GM18907 (cell line): ENCODE results near the gene SCTR.

ENCODE experiments used
- ATAC-seq: cut with Tn5 transposase; IDR thresholded peaks from one replicate; pipeline ENCODE4 v1.9.1; 2021; ENCODE audit warnings: mild to moderate bottlenecking, moderate library complexity; ENCODE audit not compliant: unreplicated experiment

SCTR gene

DNA sequence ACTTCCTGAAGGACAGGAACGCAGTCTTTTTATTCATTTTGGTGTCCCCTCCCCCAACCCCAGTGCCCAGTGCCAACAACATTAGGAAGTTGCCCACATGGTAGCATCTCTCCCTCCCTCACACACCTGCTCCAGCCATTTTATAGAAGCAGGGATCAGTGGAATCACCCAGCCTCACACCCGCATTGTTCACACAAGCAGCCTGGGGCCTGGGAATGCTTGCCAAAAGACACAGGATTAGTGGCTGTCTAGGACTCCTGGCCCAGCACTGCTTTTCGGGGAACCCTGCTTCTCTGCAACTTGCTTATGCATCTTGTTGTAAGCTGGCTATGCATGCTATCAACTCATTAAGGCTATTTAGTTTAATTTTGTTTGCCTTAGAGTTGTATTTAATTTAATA, 74.8 kb downstream of the SCTR start:
- ATAC-seq: no peak

DNA sequence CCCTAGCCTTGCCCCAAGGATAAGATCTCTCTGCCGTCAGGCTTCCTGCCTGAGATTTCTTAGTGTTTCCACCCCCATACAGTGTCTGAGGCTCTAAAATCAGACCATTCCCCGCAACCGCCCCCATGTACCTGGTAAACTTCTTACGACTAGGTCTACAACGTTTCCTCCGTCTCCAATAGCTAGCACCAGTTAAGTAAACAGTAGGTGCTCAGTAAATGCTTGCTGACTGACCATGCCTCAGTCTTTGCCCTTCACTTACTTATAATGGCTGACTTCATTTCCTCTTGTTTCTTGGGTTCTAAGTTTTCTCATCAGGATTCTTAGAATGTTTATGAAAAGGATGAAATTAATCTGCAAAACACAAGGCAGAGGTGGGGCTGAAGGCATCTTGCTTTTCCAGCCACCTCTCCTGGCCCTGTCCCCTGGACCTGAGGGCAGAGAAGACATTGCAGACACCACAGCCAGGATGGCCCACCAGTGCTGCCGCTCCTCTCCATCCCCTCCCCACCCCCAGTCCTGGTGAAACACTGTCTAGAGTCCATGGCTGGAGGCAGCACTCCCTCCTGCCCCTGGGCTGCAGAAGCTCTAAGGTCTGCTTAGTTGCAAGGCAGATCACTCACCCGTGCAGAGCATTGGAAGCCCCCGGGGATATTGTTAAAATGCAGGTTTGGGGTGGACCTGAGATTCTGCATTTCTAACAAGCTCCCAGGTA, 75.7 kb downstream of the SCTR start:
- ATAC-seq: no peak

DNA sequence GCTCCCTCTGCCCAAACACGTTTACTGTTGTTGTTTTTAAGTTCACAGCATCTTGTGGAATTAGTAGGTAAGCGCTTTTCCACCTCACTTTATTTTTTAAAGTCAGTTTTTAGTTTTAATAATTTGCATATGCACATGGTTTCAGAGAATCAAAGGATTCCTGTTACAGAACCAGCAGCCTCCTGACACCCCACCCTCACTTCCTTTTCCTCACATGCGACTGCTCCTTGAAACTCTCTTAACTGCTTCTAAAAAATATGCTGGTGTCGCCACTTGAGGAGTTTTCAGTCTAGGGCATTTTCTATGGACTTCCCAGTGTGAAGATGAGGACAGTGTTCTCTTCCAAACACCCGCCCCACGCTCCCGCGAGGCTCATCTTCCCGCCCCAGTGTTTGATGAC, 78.2 kb downstream of the SCTR start:
- no peak for ATAC-seq

DNA sequence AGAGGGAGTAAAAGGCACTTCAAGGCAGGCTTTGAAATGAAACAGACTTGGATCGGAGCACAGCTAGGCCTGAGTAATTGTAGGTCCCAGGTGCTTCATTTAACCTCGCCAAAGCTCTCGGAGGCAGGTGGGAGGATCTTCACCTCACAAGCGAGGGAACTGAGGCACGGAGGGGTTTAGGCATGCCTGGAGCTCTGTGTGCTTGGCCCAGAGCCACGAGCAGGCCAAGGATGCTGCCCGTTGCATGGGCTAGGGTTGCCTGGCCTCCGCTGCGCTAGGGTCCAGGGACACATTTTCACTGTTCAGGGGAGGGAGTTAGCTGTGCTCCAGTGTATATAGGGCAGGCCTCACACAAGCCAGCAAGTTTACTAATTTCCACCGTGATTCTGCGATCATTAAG, 81.4 kb downstream of the SCTR start:
- ATAC-seq: no peak

DNA sequence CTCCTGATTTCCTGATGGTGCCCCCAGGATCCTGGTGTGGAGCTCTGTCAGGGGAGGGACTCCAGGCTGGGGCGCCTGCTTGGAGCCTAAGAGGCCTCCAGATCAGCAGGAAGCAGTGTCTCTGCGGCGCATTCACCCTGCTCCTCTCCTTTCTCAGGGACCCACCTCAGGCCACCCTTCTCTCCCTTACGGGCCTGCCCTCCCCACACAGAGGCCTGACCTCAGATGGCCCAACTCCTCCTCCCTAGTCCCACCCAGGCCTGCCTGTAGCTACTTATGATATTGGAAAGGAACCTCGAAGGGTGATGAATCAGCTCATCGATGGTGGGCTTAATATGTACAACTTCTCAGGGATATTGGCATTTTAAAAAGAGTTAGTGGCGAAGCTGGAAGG, 82.1 kb downstream of the SCTR start:
- no peak for ATAC-seq

DNA sequence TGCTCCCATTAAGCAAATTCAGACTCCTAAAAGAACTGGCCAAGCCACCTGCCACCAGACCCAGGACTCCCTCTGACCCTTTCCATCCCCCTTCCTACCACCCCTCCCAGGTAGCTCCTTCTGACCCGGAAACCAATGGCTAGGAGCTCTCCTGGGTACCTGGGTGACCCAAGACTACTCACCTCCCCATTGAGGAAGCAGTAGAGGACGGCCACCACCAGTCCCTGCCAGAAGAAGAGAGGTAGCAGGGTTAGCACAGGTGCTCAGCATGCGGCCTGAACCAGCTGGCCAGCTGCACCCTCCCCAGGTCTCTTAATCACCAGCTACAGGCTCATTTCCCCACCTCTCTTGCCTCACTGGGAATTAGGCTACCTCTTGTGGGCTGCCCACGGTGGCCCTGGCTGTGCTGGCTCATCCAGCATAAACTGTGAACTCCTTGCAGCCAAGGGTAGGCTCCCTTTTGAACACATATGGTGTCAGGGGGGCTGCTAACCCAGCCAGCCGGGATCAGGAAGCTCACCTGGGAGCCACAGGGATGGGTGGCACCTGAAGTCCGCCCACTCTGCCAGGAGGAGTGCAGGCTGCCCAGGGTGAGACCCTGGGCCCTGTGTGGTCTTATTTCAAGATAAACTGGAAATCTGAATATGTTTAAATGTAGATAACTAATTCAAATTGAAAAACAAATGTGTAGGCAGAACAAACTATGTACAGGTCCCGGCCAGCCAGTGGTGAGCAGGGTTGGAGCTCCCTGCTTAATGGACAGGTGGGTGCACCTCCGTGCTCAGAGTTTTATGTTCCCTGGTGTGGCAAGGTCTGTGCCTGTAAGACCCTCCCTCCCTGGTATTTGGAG, 82.7 kb downstream of the SCTR start:
- no peak for ATAC-seq

DNA sequence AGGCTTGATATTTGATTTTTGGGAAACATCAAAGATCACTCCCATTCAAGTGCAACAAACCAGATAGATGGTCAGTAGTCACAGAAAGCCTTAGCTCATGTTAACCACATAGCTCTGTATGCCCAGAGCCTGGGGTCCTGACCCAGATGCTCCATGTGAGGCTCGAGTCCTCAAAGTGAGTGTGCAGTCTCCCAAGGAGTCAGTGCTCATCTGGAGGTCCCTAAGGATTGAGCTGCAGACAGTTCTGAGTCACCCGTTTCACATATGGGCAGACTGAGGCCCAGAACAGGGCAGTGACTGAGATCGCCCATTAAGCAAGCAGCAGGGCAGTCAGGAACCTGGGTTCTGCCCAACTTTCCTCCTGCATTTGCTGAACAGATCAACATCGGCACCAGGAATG, 83.4 kb downstream of the SCTR start:
- no peak for ATAC-seq

DNA sequence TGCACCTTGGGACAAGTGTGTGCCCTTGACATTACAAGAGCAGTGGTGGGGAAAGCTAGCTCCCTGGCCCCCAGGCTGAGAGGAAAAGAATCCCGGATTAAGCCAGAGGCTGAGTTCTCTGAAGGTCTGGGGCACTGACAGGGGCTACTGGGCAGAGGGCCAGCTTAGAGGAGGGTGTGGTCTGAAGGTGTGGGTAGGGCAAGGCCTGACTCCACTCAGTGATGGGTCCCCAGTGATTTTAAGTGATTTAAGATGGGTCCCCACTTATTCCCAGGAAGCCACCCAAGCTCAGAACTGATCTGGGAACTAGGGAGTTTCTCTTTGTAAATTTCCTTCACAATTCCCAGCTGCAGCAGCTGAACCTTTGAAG, 83.8 kb downstream of the SCTR start:
- no peak for ATAC-seq

DNA sequence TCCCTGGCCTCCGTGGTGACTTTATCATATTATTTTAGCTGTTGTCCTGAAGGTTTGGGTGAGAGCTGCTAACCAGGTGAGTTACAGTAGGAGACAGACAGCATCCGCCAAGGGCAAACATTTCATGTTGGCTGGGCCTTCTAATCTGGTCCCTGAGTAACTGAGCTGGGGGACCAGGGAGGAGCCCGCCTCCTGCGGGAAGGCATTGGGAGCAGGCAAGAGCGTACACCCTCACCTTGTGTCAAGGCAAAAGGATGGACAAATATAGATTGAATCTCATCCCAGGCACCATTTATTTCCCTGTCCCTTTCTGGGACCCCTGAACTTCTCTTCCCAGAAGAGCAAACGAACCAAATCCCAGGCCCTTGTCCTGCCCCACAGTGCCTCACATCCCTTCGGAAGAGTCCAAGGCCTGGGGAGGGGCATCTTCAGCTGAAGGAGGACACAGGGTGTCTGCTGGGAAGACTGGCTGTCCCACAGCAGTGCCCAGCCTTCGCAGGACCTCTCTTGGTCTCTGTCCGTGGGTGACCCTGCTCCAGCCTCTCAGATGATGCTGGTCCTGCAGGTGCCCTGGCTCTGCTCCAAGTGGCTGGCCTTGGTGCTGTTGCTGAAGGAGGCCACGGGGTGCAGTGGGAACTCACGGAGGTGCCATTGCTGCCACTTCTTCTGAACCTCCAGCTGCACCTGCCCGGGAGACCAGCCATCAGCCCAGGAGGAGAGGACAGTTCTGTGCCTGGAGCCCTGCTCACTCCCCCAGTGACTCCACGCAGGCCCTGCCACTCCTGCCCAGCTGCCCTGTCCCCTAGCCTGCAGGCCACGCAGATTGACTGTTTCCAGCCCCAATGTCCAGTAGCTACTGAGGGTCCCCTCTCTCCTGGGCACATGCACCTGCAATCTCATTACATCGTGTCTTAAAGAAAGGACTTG, 84.4 kb downstream of the SCTR start:
- ATAC-seq: no peak

DNA sequence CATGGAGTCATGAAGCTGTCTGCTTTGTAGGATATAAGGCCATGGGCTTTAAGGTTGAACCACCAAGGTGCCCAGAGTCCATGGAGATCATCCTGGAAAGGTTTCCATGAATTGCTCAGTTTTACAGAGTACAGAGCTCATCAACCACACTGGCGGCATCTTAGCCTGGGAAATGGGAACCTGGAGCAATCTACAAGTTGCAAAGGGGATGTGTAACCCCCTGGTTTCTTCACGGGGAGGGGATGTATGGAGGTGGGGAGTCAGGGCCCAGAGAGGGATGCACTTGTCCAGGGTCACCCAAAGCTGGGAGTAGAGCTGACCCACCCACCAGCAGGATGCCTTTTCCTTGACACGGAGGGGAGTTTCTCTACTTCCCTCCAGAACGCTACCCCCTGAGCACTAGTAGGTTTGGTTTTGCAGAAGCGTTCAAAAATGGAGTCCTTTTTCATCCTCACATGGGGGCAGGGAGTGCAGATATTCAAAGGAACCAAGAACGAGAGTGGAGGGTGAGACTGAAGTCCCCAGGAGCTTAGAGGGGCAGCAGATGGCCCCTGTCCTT, 85.5 kb downstream of the SCTR start:
- ATAC-seq: no peak

DNA sequence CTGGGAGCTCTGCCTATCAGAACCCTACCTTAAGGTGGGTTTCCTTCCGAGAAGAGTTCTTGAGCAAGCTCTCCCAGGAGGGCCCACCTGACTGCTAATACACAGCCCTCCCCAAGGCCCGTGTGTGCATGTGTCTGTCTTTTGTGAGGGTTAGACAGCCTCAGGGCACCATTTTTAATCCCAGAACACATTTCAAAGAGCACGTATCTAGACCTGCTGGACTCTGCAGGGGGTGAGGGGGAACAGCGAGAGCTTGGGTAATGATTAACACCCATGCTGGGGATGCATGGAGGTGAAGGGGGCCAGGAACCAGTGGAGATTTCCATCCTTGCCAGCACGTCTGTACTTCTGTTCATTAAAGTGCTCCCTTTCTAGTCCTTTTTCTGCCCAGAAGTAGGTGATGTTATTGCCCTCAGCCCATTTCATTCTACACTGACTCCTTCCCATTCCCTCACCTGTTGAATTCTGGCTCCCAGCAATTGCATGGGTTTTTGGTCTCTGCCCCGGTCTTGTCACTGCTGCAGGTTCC, 86.1 kb downstream of the SCTR start:
- ATAC-seq: no peak

DNA sequence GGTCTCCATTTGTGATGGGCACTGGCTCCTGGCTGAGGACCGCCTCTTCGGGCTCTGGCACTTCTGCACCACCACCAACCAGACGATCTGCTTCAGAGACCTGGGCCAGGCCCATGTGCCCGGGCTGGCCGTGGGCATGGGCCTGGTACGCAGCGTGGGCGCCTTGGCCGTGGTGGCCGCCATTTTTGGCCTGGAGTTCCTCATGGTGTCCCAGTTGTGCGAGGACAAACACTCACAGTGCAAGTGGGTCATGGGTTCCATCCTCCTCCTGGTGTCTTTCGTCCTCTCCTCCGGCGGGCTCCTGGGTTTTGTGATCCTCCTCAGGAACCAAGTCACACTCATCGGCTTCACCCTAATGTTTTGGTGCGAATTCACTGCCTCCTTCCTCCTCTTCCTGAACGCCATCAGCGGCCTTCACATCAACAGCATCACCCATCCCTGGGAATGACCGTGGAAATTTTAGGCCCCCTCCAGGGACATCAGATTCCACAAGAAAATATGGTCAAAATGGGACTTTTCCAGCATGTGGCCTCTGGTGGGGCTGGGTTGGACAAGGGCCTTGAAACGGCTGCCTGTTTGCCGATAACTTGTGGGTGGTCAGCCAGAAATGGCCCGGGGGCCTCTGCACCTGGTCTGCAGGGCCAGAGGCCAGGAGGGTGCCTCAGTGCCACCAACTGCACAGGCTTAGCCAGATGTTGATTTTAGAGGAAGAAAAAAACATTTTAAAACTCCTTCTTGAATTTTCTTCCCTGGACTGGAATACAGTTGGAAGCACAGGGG, 87.1 kb downstream of the SCTR start:
- no peak for ATAC-seq

DNA sequence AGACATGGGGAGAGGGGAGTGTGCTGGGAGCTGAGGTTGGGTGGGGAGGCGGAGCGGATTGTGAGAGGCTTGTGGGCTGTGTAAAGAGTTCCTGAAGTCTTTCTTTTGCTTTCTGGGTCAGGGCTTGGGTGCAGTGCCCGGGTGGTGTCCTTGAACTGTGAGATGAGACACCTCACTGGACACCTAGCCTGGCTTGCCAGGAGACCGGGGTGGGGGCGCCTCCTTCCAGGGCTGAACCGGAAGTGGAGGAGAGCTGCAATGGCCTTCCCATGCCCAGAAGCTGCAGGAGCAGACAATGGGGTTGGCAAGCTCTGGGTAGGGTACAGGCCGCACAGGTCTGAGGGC, 88.4 kb downstream of the SCTR start:
- no peak for ATAC-seq

DNA sequence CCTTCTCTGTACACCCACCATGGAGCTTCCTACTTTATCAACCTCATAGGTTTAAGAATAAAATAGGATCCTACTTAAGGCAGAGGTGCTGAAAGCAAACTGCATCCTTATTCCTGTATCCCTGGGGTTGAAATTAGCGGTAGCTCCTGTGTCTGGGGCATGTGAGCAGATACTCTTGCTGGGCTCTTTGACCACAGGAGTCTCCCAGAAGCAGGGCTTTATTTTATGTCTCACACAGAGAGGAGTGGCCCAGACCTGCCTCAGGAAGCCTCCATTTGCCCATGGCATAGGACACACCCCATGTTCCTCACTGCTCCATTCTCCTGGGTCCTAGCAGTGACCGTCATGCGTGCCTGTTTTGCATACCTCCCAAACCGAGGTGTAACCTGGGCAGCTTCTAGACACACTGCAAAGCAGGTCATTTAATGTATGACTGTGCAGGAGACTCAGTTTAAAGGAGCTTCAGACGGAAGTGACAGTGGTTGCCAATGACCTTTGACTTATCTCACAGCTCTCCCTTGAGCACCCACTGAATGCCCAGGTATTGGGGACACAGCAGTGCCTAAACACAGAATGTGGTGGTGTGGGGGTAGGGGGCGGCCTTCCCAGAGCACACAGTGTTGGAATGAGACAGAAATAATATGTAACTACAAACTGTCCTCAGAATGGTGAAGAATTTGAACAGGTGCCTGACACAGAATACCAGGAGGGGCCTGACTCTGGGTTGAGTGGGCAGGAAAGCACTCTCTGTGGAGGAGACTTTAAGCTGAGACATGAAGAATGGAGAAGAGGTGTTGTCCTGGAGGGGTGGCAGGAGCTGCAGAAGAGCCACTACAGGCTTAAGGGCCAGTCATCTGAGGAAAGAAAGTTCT, 89.0 kb downstream of the SCTR start:
- ATAC-seq: no peak

DNA sequence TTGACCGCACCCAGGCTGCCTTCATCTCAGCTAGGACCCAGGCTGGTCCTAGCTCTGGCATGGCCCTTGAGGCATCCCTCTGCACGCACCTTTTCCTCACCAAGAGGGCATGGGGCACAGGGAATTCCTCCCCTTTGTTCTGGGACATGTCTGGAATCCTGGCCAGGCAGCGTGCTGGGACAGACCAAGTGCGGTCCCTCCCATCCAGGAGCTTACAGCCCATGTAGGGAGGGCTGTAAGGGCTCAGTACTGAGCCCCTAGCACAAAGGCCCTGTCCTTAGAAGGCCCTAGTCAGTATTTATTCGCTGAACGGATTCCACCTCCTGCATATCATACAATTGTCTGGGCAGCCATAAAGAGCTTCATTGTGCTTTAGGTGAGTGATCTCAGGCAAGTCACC, 89.6 kb downstream of the SCTR start:
- ATAC-seq: no peak

DNA sequence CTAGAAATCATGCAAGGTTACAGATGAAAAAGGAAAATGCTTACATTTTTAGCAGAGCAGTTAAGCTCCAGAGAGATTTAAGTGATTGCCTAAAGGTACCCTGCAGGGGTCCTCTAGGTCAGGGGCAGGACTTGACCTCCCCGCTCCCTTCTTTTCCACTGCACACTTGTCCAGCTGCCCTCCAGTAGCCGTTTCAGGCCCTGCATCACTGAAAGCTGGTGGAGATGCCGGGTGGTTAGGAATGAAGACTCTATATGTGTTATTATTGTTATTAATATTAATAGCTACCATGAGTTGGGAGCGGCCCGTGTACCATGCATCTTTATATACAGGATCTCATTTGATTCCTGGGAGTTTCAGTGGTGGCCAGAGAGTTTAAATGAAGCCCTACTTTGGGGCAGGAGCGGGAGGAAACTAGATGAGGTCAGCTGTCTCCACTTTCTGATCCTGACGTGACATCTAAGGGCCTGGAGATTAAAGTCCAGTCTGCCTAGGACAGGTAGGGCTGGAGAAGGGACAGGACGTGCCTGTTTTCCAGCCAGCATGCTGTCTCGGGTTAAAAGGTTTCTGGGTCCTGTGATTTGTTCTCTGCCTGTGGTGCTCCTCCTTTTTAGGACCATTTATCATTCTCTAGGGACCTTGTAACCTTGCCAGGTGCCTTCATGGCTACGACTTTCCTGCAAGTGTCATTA, 90.5 kb downstream of the SCTR start:
- ATAC-seq: no peak

DNA sequence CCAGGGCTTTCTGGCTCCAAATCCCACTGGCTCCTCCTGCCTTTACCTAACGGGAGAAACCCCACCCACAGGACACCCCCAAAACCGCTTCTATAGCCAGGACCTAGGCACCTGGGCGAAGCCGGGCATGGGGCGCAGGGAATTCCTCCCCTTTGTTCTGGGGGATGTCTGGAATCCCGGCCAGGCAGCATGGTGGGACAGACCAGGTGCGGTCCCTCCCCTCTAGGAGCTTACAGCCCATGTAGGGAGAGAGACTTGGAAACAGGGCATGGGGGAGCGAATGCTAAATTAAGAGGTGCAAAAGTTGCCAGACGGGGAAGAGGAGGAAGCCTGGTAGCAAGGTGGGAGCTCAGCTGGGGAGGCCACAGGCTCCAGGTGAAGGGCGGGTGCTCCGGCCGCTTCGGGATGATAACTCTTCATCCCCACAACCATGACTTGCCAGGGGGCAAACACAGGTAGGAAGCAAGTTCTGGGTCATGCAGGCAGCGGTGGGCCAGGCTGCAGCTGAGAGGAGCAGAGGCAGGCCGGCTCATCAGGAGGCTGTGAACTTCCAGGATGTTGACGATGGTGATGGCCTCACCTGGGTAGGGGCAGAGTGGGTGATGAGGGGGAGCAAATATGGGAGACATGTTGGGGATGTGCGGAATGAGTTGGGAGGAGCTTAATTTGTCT, 91.3 kb downstream of the SCTR start:
- ATAC-seq: no peak
